Neural cell (in vitro differentiated cells): Measurements from ENCODE around the gene LCE1B.

Source experiments
- CTCF ChIP-seq: fragments of 450-650 bp; IDR thresholded peaks from 2 replicates; pipeline ENCODE4 v1.5.1; 2014; ENCODE audit warnings: antibody characterized with exemption, mild to moderate bottlenecking, moderate library complexity; ENCODE audit not compliant: poor library complexity, severe bottlenecking
- EP300 ChIP-seq: fragments of 450-650 bp; conservative IDR thresholded peaks from 2 replicates; pipeline ENCODE4 v1.6.1; 2014; ENCODE audit warnings: antibody characterized with exemption, mild to moderate bottlenecking, moderate library complexity; ENCODE audit not compliant: poor library complexity, severe bottlenecking
- EZH2 ChIP-seq: fragments of 200-600, 300-800 bp; shearing (Covaris generic), sonication (generic); IDR thresholded peaks from 2 replicates; pipeline ENCODE4 v1.6.1; 2014; ENCODE audit warnings: antibody characterized with exemption, low read length, borderline replicate concordance, mild to moderate bottlenecking; ENCODE audit not compliant: insufficient read depth, poor library complexity, severe bottlenecking
- MXI1 ChIP-seq: fragments of 450-650 bp; conservative IDR thresholded peaks from 2 replicates; pipeline ENCODE4 v1.6.1; 2014; ENCODE audit warnings: antibody characterized with exemption, mild to moderate bottlenecking; ENCODE audit not compliant: poor library complexity, severe bottlenecking
- POLR2AphosphoS5 ChIP-seq: IDR thresholded peaks from 2 replicates; pipeline ENCODE4 v1.6.1; 2012
- RAD21 ChIP-seq: fragments of 450-650 bp; conservative IDR thresholded peaks from 2 replicates; pipeline ENCODE4 v1.6.1; 2014; ENCODE audit warnings: antibody characterized with exemption, mild to moderate bottlenecking, moderate library complexity
- REST ChIP-seq: IDR thresholded peaks from 2 replicates; pipeline ENCODE4 v1.6.1; 2012; ENCODE audit warnings: borderline replicate concordance
- SMC3 ChIP-seq: fragments of 450-650 bp; conservative IDR thresholded peaks from 2 replicates; pipeline ENCODE4 v1.6.1; 2014; ENCODE audit warnings: antibody characterized with exemption, mild to moderate bottlenecking, moderate library complexity; ENCODE audit not compliant: poor library complexity
- TAF1 ChIP-seq: IDR thresholded peaks from 2 replicates; pipeline ENCODE4 v1.6.1; 2012; ENCODE audit warnings: low read depth

GRCh38 chr1:152768847-152769533, 42.8 kb upstream of the LCE1B start:
- TF ChIP-seq EP300, result no peak
- no peak for TF ChIP-seq CTCF
- no peak for TF ChIP-seq POLR2AphosphoS5
- TF ChIP-seq RAD21, result no peak
- no peak for TF ChIP-seq EZH2
- no peak for TF ChIP-seq REST
- no peak for TF ChIP-seq MXI1
- TF ChIP-seq TAF1, result no peak
- TF ChIP-seq SMC3, result no peak
